Rectal smooth muscle tissue (tissue), 1 donor: ENCODE measurements around the gene ZNF148.

Source experiments
- H3K27ac ChIP-seq: one replicate; pipeline ENCODE4 v1.7.0; 2013; ENCODE audit warnings: low read depth, low read length, inconsistent platforms
- H3K27me3 ChIP-seq: one replicate; pipeline ENCODE4 v1.7.0; 2013; ENCODE audit warnings: low read length; ENCODE audit not compliant: control insufficient read depth, insufficient read depth
- H3K36me3 ChIP-seq: one replicate; pipeline ENCODE4 v1.7.0; 2013; ENCODE audit warnings: low read length; ENCODE audit not compliant: control insufficient read depth, insufficient read depth
- H3K4me1 ChIP-seq: one replicate; pipeline ENCODE4 v1.7.0; 2013; ENCODE audit warnings: low read length; ENCODE audit not compliant: control insufficient read depth, insufficient read depth
- H3K4me3 ChIP-seq: one replicate; pipeline ENCODE4 v1.7.0; 2013; ENCODE audit warnings: low read length
- H3K9ac ChIP-seq: one replicate; pipeline ENCODE4 v1.7.0; 2013; ENCODE audit warnings: low read length

The ZNF148 gene

GRCh38 chr3:125188955-125189354 is 186.2 kb downstream of the ZNF148 start:
- no peaks in the 10 kb centered on the region for H3K27me3 ChIP-seq
- H3K27ac ChIP-seq, result no peak overlapping the region
- H3K36me3 ChIP-seq, result no peaks in the 10 kb centered on the region
- peaks cover 8% of the 10 kb centered on the region for H3K4me1 ChIP-seq
- H3K9ac ChIP-seq, result no peak overlapping the region
- H3K4me3 ChIP-seq, result no peak overlapping the region

- Histone ChIP-seq H3K4me1 (peaks cover 8% of the 10 kb centered on the region), H3K4me3 (no peak overlapping the region), H3K27ac (no peak overlapping the region), H3K9ac (no peak overlapping the region), H3K27me3 (no peaks in the 10 kb centered on the region), H3K36me3 (no peaks in the 10 kb centered on the region)
Measured at GRCh38 chr3:125187599-125187910, 187.6 kb downstream of the ZNF148 start.

GRCh38 chr3:125186800-125187598 is 188.1 kb downstream of the ZNF148 start:
- no peak overlapping the region for H3K4me3 ChIP-seq
- H3K36me3 ChIP-seq, result no peaks in the 10 kb centered on the region
- H3K9ac ChIP-seq, result no peak overlapping the region
- H3K4me1 ChIP-seq, result peaks cover 8% of the 10 kb centered on the region
- no peak overlapping the region for H3K27ac ChIP-seq
- no peaks in the 10 kb centered on the region for H3K27me3 ChIP-seq

- Histone ChIP-seq H3K27me3 (no peaks in the 10 kb centered on the region), H3K4me1 (peaks cover 8% of the 10 kb centered on the region), H3K27ac (no peak overlapping the region), H3K36me3 (no peaks in the 10 kb centered on the region), H3K9ac (no peak overlapping the region), H3K4me3 (no peak overlapping the region)
Measured at GRCh38 chr3:125186261-125186787, 188.8 kb downstream of the ZNF148 start.

GRCh38 chr3:125185805-125186204 is 189.3 kb downstream of the ZNF148 start:
- no peaks in the 10 kb centered on the region for H3K36me3 ChIP-seq
- peaks cover 8% of the 10 kb centered on the region for H3K4me1 ChIP-seq
- no peaks in the 10 kb centered on the region for H3K27me3 ChIP-seq
- no peak overlapping the region for H3K9ac ChIP-seq
- H3K27ac ChIP-seq, result no peak overlapping the region
- no peak overlapping the region for H3K4me3 ChIP-seq

GRCh38 chr3:125179884-125180240 is 195.3 kb downstream of the ZNF148 start:
- Histone ChIP-seq H3K4me1 (no peaks in the 10 kb centered on the region), H3K4me3 (no peak overlapping the region), H3K27me3 (no peaks in the 10 kb centered on the region), H3K27ac (no peak overlapping the region), H3K9ac (no peak overlapping the region), H3K36me3 (no peaks in the 10 kb centered on the region)

- Histone ChIP-seq H3K4me3 (no peak overlapping the region), H3K27me3 (no peaks in the 10 kb centered on the region), H3K9ac (no peak overlapping the region), H3K36me3 (no peaks in the 10 kb centered on the region), H3K27ac (no peak overlapping the region), H3K4me1 (no peaks in the 10 kb centered on the region)
Measured at GRCh38 chr3:125179143-125179883, 195.8 kb downstream of the ZNF148 start.

- no peaks in the 10 kb centered on the region for H3K36me3 ChIP-seq
- H3K4me1 ChIP-seq, result no peaks in the 10 kb centered on the region
Measured at GRCh38 chr3:125177746-125178145, 197.4 kb downstream of the ZNF148 start.

More at GRCh38 chr3:125177746-125178145, 197.4 kb downstream of the ZNF148 start:
- H3K9ac ChIP-seq, result no peak overlapping the region
- no peaks in the 10 kb centered on the region for H3K27me3 ChIP-seq
- no peak overlapping the region for H3K27ac ChIP-seq
- no peak overlapping the region for H3K4me3 ChIP-seq
